ENCODE data around the gene SMC1A.
A peak's percentile ranks its signal among the peaks of the same experiment; 100 is the strongest.

SMC1A gene

GRCh38 chrX:53456254-53456653 lies 33.8 kb upstream of the SMC1A start:
- H3K4ac ChIP-seq (ENCODE audit: low read depth, low read length), result no peak overlapping the region
- no peak overlapping the region for H3K18ac ChIP-seq (ENCODE audit: low read length)
- no peak overlapping the region for H4K12ac ChIP-seq (ENCODE audit: low read depth, low read length)
- no peaks in the 10 kb centered on the region for H3K79me2 ChIP-seq (ENCODE audit: control insufficient read depth, insufficient read depth, low read length, poor library complexity)
- no CpG with 5 or more reads among the region's 3 CpGs for WGBS (ENCODE audit: extremely low coverage, insufficient coverage, insufficient read length)
- no peak overlapping the region for H2BK5ac ChIP-seq (ENCODE audit: low read depth, low read length, poor library complexity)
- H4K91ac ChIP-seq (ENCODE audit: low read depth, low read length), result no peak overlapping the region
- H2BK120ac ChIP-seq (ENCODE audit: insufficient read depth, low read length, poor library complexity), result no peak overlapping the region
- H3K23ac ChIP-seq (ENCODE audit: low read length), result no peak overlapping the region
- DNase-seq, result peak in 1 of 2 donors; percentile 62
- no peak overlapping the region for H4K8ac ChIP-seq (ENCODE audit: low read depth, low read length)
- no peak overlapping the region for H2AFZ ChIP-seq (ENCODE audit: insufficient read depth, low read length, poor library complexity)
- no peak overlapping the region for H2AK5ac ChIP-seq (ENCODE audit: low read length)
- H2BK12ac ChIP-seq (ENCODE audit: low read length), result no peak overlapping the region
- no peaks in the 10 kb centered on the region for H3K4me1 ChIP-seq (ENCODE audit: control insufficient read depth in 1 of 2, insufficient read depth in 2 of 2, low read length in 2 of 2)
- H3K9ac ChIP-seq (ENCODE audit: low read length), result no peak overlapping the region
- no peak overlapping the region for H3K14ac ChIP-seq (ENCODE audit: low read length)
- H3K4me2 ChIP-seq (ENCODE audit: low read length), result no peak overlapping the region
- no peak overlapping the region for H3K27ac ChIP-seq (ENCODE audit: low read depth, low read length)
- no peak overlapping the region for H3K4me3 ChIP-seq (ENCODE audit: low read depth, low read length)
- no peaks in the 10 kb centered on the region for H3K79me1 ChIP-seq (ENCODE audit: low read length)
- no peaks in the 10 kb centered on the region for H3K27me3 ChIP-seq (ENCODE audit: insufficient read depth, low read length)
- H3K36me3 ChIP-seq (ENCODE audit: control insufficient read depth in 1 of 2, insufficient read depth in 2 of 2, low read length in 2 of 2), result no peaks in the 10 kb centered on the region
- no peaks in the 10 kb centered on the region for H3K9me3 ChIP-seq (ENCODE audit: insufficient read depth, low read depth, low read length)

- Histone ChIP-seq H3K79me1 (ENCODE audit: low read length) (no peaks in the 10 kb centered on the region), H3K18ac (ENCODE audit: low read length) (no peak overlapping the region), H3K9ac (ENCODE audit: low read length) (no peak overlapping the region), H2BK12ac (ENCODE audit: low read length) (no peak overlapping the region), H4K8ac (ENCODE audit: low read depth, low read length) (no peak overlapping the region), H2BK120ac (ENCODE audit: insufficient read depth, low read length, poor library complexity) (no peak overlapping the region), H3K23ac (ENCODE audit: low read length) (no peak overlapping the region), H3K79me2 (ENCODE audit: control insufficient read depth, insufficient read depth, low read length, poor library complexity) (no peaks in the 10 kb centered on the region), H2BK5ac (ENCODE audit: low read depth, low read length, poor library complexity) (no peak overlapping the region), H3K9me3 (ENCODE audit: insufficient read depth, low read depth, low read length) (no peaks in the 10 kb centered on the region), H3K4ac (ENCODE audit: low read depth, low read length) (no peak overlapping the region), H2AFZ (ENCODE audit: insufficient read depth, low read length, poor library complexity) (no peak overlapping the region), H3K4me3 (ENCODE audit: low read depth, low read length) (no peak overlapping the region), H2AK5ac (ENCODE audit: low read length) (no peak overlapping the region), H4K12ac (ENCODE audit: low read depth, low read length) (no peak overlapping the region), H4K91ac (ENCODE audit: low read depth, low read length) (no peak overlapping the region), H3K36me3 (ENCODE audit: control insufficient read depth in 1 of 2, insufficient read depth in 2 of 2, low read length in 2 of 2) (no peaks in the 10 kb centered on the region), H3K4me2 (ENCODE audit: low read length) (no peak overlapping the region), H3K14ac (ENCODE audit: low read length) (no peak overlapping the region), H3K27ac (ENCODE audit: low read depth, low read length) (no peak overlapping the region), H3K27me3 (ENCODE audit: insufficient read depth, low read length) (no peaks in the 10 kb centered on the region), H3K4me1 (ENCODE audit: control insufficient read depth in 1 of 2, insufficient read depth in 2 of 2, low read length in 2 of 2) (no peaks in the 10 kb centered on the region)
- no peak for DNase-seq
Measured at GRCh38 chrX:53452812-53453211, 30.4 kb upstream of the SMC1A start.

GRCh38 chrX:53449632-53450031 lies 27.2 kb upstream of the SMC1A start:
- Histone ChIP-seq H4K91ac (ENCODE audit: low read depth, low read length) (no peak overlapping the region), H3K9me3 (ENCODE audit: insufficient read depth, low read depth, low read length) (no peaks in the 10 kb centered on the region), H3K27ac (ENCODE audit: low read depth, low read length) (no peak overlapping the region), H3K23ac (ENCODE audit: low read length) (no peak overlapping the region), H4K12ac (ENCODE audit: low read depth, low read length) (no peak overlapping the region), H2BK5ac (ENCODE audit: low read depth, low read length, poor library complexity) (no peak overlapping the region), H2BK120ac (ENCODE audit: insufficient read depth, low read length, poor library complexity) (no peak overlapping the region), H2BK12ac (ENCODE audit: low read length) (no peak overlapping the region), H3K4me2 (ENCODE audit: low read length) (no peak overlapping the region), H2AK5ac (ENCODE audit: low read length) (no peak overlapping the region), H4K8ac (ENCODE audit: low read depth, low read length) (no peak overlapping the region), H3K4me1 (ENCODE audit: control insufficient read depth in 1 of 2, insufficient read depth in 2 of 2, low read length in 2 of 2) (no peaks in the 10 kb centered on the region), H2AFZ (ENCODE audit: insufficient read depth, low read length, poor library complexity) (no peak overlapping the region), H3K79me2 (ENCODE audit: control insufficient read depth, insufficient read depth, low read length, poor library complexity) (no peaks in the 10 kb centered on the region), H3K9ac (ENCODE audit: low read length) (no peak overlapping the region), H3K79me1 (ENCODE audit: low read length) (no peaks in the 10 kb centered on the region), H3K36me3 (ENCODE audit: control insufficient read depth in 1 of 2, insufficient read depth in 2 of 2, low read length in 2 of 2) (no peaks in the 10 kb centered on the region), H3K4me3 (ENCODE audit: low read depth, low read length) (no peak overlapping the region), H3K4ac (ENCODE audit: low read depth, low read length) (no peak overlapping the region), H3K18ac (ENCODE audit: low read length) (no peak overlapping the region), H3K14ac (ENCODE audit: low read length) (no peak overlapping the region), H3K27me3 (ENCODE audit: insufficient read depth, low read length) (no peaks in the 10 kb centered on the region)
- WGBS (ENCODE audit: extremely low coverage, insufficient coverage, insufficient read length), result no CpG with 5 or more reads among the region's 3 CpGs
- DNase-seq, result no peak

- Histone ChIP-seq H3K4ac (ENCODE audit: low read depth, low read length) (no peak overlapping the region), H2BK5ac (ENCODE audit: low read depth, low read length, poor library complexity) (no peak overlapping the region), H3K4me1 (ENCODE audit: control insufficient read depth in 1 of 2, insufficient read depth in 2 of 2, low read length in 2 of 2) (no peaks in the 10 kb centered on the region), H2AK5ac (ENCODE audit: low read length) (no peak overlapping the region), H4K12ac (ENCODE audit: low read depth, low read length) (no peak overlapping the region), H2BK120ac (ENCODE audit: insufficient read depth, low read length, poor library complexity) (no peak overlapping the region), H4K8ac (ENCODE audit: low read depth, low read length) (no peak overlapping the region), H3K36me3 (ENCODE audit: control insufficient read depth in 1 of 2, insufficient read depth in 2 of 2, low read length in 2 of 2) (no peaks in the 10 kb centered on the region), H3K27me3 (ENCODE audit: insufficient read depth, low read length) (no peaks in the 10 kb centered on the region), H3K79me1 (ENCODE audit: low read length) (no peaks in the 10 kb centered on the region), H3K23ac (ENCODE audit: low read length) (no peak overlapping the region), H3K18ac (ENCODE audit: low read length) (no peak overlapping the region), H3K9me3 (ENCODE audit: insufficient read depth, low read depth, low read length) (no peaks in the 10 kb centered on the region), H3K4me3 (ENCODE audit: low read depth, low read length) (no peak overlapping the region), H2AFZ (ENCODE audit: insufficient read depth, low read length, poor library complexity) (no peak overlapping the region), H3K9ac (ENCODE audit: low read length) (no peak overlapping the region), H2BK12ac (ENCODE audit: low read length) (no peak overlapping the region), H3K14ac (ENCODE audit: low read length) (no peak overlapping the region), H3K4me2 (ENCODE audit: low read length) (no peak overlapping the region), H4K91ac (ENCODE audit: low read depth, low read length) (no peak overlapping the region), H3K79me2 (ENCODE audit: control insufficient read depth, insufficient read depth, low read length, poor library complexity) (no peaks in the 10 kb centered on the region), H3K27ac (ENCODE audit: low read depth, low read length) (no peak overlapping the region)
- DNase-seq, result no peak
- WGBS (ENCODE audit: extremely low coverage, insufficient coverage, insufficient read length), result no CpG with 5 or more reads among the region's 2 CpGs
Measured at GRCh38 chrX:53447441-53447840, 25.0 kb upstream of the SMC1A start.
